WTC11 (cell line): ENCODE measurements around the gene CCNT1. TPM values are rescaled to one million over a fixed set of nuclear protein-coding genes. Genes with fewer than 3 reads are reported as not detected.

ENCODE experiments used
- AFF4 ChIP-seq: sonication (generic); formaldehyde crosslinking; IDR thresholded peaks from 2 replicates; pipeline ENCODE4 v1.8.1; 2023; ENCODE audit warnings: mild to moderate bottlenecking, missing genetic modification reagents, borderline replicate concordance
- ATF1 ChIP-seq: sonication (generic); formaldehyde crosslinking; IDR thresholded peaks from 2 replicates; pipeline ENCODE4 v1.8.1; 2023; ENCODE audit warnings: mild to moderate bottlenecking, moderate library complexity, missing genetic modification reagents
- CREM ChIP-seq: sonication (generic); formaldehyde crosslinking; IDR thresholded peaks from 2 replicates; pipeline ENCODE4 v1.8.1; 2022; ENCODE audit warnings: mild to moderate bottlenecking, missing genetic modification reagents, moderate library complexity
- KAT7 ChIP-seq: sonication (generic); formaldehyde crosslinking; IDR thresholded peaks from 2 replicates; pipeline ENCODE4 v1.8.1; 2023; ENCODE audit warnings: missing genetic modification reagents, mild to moderate bottlenecking, borderline replicate concordance
- NFE2L1 ChIP-seq: sonication (generic); formaldehyde crosslinking; IDR thresholded peaks from 2 replicates; pipeline ENCODE4 v1.8.1; 2023; ENCODE audit warnings: missing genetic modification reagents
- SMAD4 ChIP-seq: sonication (generic); formaldehyde crosslinking; IDR thresholded peaks from 2 replicates; pipeline ENCODE4 v1.8.0; 2022; ENCODE audit warnings: mild to moderate bottlenecking, missing genetic modification reagents
- SOX15 ChIP-seq: fragments of 250-450 bp; sonication (Bioruptor Pico); IDR thresholded peaks from 2 replicates; pipeline ENCODE4 v1.9.0; 2021; ENCODE audit warnings: mild to moderate bottlenecking
- STAT6 ChIP-seq: sonication (generic); formaldehyde crosslinking; conservative IDR thresholded peaks from 2 replicates; pipeline ENCODE4 v1.8.1; 2023; ENCODE audit warnings: mild to moderate bottlenecking, low read depth, missing genetic modification reagents, moderate library complexity
- ZBTB21 ChIP-seq: sonication (generic); formaldehyde crosslinking; IDR thresholded peaks from 2 replicates; pipeline ENCODE4 v1.8.1; 2023; ENCODE audit warnings: mild to moderate bottlenecking, missing genetic modification reagents, borderline replicate concordance
- ZNF219 ChIP-seq: sonication (generic); formaldehyde crosslinking; IDR thresholded peaks from 2 replicates; pipeline ENCODE4 v1.8.0; 2023; ENCODE audit warnings: missing genetic modification reagents, mild to moderate bottlenecking, borderline replicate concordance
- ZNF532 ChIP-seq: fragments of 250-450 bp; sonication (Bioruptor Pico); IDR thresholded peaks from 2 replicates; pipeline ENCODE4 v1.9.0; 2021; ENCODE audit warnings: mild to moderate bottlenecking, borderline replicate concordance
- total RNA-seq: library from RNA; stranded (reverse); gene quantifications from 3 replicates; pipeline ENCODE4 v1.2.3, GENCODE V29; 2021
- TF ChIP-seq, protein P1 (sequence below): sonication (generic); formaldehyde crosslinking; IDR thresholded peaks from 2 replicates; pipeline ENCODE4 v1.8.1; 2023; ENCODE audit warnings: mild to moderate bottlenecking, missing genetic modification reagents, moderate library complexity
- TF ChIP-seq, protein P2 (sequence below): fragments of 250-450 bp; sonication (Bioruptor Pico); IDR thresholded peaks from 2 replicates; pipeline ENCODE4 v1.9.0; 2021; ENCODE audit warnings: moderate library complexity, mild to moderate bottlenecking, inconsistent platforms, borderline replicate concordance

Gene CCNT1
- total RNA-seq, 1 experiment from 2014 or later = 42.0 TPM

- no peak for TF ChIP-seq AFF4 (CRISPR knock-in tag)
- TF ChIP-seq ZBTB21 (CRISPR knock-in tag) = no peak
- no peak for TF ChIP-seq STAT6
- no peak for TF ChIP-seq ZNF219 (CRISPR knock-in tag)
- TF ChIP-seq ZNF532 (CRISPR knock-in tag) = no peak
- TF ChIP-seq NFE2L1 (CRISPR knock-in tag) = no peak
- no peak for TF ChIP-seq ATF1
- TF ChIP-seq, protein P1, sequence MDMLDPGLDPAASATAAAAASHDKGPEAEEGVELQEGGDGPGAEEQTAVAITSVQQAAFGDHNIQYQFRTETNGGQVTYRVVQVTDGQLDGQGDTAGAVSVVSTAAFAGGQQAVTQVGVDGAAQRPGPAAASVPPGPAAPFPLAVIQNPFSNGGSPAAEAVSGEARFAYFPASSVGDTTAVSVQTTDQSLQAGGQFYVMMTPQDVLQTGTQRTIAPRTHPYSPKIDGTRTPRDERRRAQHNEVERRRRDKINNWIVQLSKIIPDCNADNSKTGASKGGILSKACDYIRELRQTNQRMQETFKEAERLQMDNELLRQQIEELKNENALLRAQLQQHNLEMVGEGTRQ = no peak
- no peak for TF ChIP-seq KAT7
- no peak for TF ChIP-seq CREM (CRISPR knock-in tag)
- TF ChIP-seq SMAD4 (CRISPR knock-in tag) = no peak
- TF ChIP-seq, protein P2, sequence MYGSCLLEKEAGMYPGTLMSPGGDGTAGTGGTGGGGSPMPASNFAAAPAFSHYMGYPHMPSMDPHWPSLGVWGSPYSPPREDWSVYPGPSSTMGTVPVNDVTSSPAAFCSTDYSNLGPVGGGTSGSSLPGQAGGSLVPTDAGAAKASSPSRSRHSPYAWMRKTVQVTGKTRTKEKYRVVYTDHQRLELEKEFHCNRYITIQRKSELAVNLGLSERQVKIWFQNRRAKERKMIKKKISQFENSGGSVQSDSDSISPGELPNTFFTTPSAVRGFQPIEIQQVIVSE (CRISPR knock-in tag) = no peak
- no peak for TF ChIP-seq SOX15 (CRISPR knock-in tag)
- TF ChIP-seq, all 79 proteins: peak for 0
These were observed 27.9 kb upstream of the CCNT1 start (continued) for GRCh38 chr12:48744251-48745008.
